GM12801 (cell line): ENCODE results near the gene CHCHD6.

Experiments
- TF ChIP-seq, protein P1 (sequence below): IDR thresholded peaks from one replicate; pipeline ENCODE4 v1.5.1; 2011; ENCODE audit warnings: control low read depth; ENCODE audit not compliant: insufficient read length; ENCODE audit errors: extremely low read depth

CHCHD6 gene

GRCh38 chr3:126852511-126852910 is 148.5 kb downstream of the CHCHD6 start:
- TF ChIP-seq, protein P1, sequence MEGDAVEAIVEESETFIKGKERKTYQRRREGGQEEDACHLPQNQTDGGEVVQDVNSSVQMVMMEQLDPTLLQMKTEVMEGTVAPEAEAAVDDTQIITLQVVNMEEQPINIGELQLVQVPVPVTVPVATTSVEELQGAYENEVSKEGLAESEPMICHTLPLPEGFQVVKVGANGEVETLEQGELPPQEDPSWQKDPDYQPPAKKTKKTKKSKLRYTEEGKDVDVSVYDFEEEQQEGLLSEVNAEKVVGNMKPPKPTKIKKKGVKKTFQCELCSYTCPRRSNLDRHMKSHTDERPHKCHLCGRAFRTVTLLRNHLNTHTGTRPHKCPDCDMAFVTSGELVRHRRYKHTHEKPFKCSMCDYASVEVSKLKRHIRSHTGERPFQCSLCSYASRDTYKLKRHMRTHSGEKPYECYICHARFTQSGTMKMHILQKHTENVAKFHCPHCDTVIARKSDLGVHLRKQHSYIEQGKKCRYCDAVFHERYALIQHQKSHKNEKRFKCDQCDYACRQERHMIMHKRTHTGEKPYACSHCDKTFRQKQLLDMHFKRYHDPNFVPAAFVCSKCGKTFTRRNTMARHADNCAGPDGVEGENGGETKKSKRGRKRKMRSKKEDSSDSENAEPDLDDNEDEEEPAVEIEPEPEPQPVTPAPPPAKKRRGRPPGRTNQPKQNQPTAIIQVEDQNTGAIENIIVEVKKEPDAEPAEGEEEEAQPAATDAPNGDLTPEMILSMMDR, result no peak

- TF ChIP-seq, protein P1, result no peak
Observed at GRCh38 chr3:126854666-126855065, 150.6 kb downstream of the CHCHD6 start.

DNA sequence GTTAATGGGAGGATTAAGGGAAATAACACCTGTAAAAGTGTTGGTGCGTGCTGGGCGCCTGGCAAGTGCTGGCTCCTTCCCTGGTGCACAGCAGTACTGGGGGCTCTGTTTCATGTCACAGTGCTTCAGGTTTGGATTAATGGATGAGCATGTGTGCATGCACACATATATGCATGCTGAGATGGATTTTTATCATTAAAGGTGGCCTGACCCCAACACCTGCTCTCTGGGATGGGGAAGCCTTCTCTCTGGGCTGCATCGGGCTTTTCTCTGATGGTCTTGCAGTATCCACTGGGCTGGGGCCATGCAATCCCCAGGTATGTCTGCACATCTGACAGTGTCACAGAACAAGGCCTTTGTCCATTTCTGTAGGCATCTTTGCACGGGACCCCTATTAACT is 151.3 kb downstream of the CHCHD6 start:
- TF ChIP-seq, protein P1, result no peak

DNA sequence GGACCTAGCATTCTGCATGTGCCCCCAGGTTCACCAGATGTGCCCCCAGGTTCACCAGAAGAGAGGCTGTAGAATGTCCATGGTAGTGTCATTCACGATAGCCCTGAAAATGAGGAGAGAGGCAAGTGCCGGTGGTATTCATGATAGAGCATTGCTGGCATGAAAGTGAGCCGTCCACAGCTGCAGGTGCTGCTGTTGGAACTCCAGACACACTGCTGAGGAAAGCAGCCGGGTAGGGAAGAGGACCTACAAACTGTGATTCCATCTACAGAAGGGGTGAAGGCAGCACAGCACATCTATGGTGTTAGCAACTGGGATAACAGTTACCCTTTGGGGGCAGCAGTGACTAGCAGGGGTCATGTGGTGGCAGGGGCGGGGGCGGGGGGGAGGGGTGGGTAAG is 153.9 kb downstream of the CHCHD6 start:
- TF ChIP-seq, protein P1, result no peak

- TF ChIP-seq, protein P1, result no peak
Observed at GRCh38 chr3:126858401-126858800, 154.4 kb downstream of the CHCHD6 start.

DNA sequence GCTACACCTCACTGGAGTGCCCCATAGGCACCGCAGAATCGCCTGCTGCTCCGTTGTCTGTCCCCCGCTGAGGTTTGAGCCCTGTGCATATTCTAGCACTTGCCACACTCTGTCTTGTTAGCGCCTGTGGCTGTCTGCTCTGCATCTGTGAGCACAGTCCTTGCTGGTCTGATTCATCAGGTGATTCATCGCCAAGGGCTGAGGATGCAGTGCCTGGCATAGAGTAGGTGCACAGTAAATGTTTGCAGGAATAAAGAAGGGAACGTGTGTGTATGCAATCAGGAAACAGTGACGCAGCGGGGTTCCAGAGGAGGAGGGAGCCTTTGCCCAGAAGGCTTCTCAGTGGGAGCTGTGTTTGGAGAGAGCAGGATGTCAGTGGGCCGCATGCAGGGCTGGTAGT is 154.8 kb downstream of the CHCHD6 start:
- TF ChIP-seq, protein P1, result no peak

DNA sequence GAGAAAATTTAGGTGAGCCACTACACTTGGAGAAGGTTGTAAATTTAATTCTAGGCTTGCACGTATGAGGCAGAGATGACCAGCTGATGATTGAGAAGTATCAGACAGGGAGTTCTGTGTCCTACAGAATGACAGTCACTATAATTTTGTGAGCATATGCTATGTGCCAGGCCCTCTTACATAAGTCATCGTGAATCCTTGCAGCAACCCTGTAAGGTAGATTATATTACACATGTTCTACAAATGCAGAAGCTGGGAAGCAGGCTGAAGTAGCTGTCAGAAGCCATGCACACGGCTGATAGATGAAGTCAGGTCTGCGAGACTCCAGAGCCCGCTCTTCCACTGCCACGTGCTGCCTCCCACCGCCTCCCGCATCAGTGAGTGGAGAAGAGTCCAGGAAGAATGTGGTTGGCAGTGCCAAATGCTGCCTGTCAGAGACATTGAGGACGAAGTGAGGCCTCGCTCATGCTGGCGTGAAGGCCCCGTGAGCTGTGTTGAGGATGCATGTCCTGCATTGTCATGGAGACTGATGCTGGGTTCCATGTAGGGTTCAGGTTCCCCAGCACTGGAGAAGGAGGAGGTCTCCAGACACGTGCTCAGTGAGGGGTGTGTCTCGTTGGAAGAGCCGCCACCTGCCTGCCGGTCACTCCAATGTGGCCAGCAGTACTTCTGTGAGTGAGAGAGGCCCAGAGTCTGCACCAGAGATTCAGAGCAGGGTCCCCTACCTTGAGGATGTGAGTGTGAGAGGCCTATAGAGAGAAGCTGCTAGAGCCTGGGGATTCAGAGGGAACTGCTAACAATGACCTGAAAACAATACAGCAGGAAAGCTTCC is 155.6 kb downstream of the CHCHD6 start:
- TF ChIP-seq, protein P1, result no peak
